Upper lobe of left lung (tissue), 4 donors: ENCODE data around the gene PADI4.

Experiments
- CTCF ChIP-seq, 6 experiments: fragments of 450-650 bp in 4 of 6; fragments of 200-600 bp in 2 of 6; sonication (generic) in 2 of 6; IDR thresholded peaks; one replicate each; pipeline ENCODE4 v1.5.1; 2016 to 2019; ENCODE audit warnings: antibody characterized with exemption in 6 of 6
- POLR2AphosphoS5 ChIP-seq, 2 donors: sonication (generic); formaldehyde crosslinking; IDR thresholded peaks; one replicate each; pipeline ENCODE4 v1.5.1; 2017; ENCODE audit warnings: antibody characterized with exemption in 2 of 2

GRCh38 chr1:17292299-17293160 lies 15.5 kb upstream of the PADI4 start:
- TF ChIP-seq POLR2AphosphoS5 (IDR thresholded peaks at IDR 0.05), result no peak
- TF ChIP-seq CTCF (IDR thresholded peaks at IDR 0.05), result no peak
